Activated naive CD4-positive, alpha-beta T cell treated with anti-CD3 and anti-CD28 coated beads, Interleukin-2, amount 10 ng/mL, durations not matched to agents 7 days and 5 days (primary cell): ENCODE measurements around the gene PIK3CG.
"Not testable (repeated sequence)": the region's sequence is repeated elsewhere in the genome, so short reads cannot be mapped to it uniquely, and the experiment has no call there.

Experiments
- CTCF ChIA-PET: fragments of 350-600 bp; sonication (Branson Sonifier 250); formaldehyde crosslinking; loops from one replicate; lab custom pipeline; 2021; ENCODE audit warnings: antibody characterized with exemption; lab: Charles Lee
- DNase-seq: peaks from one replicate; pipeline ENCODE4 v3.0.0-alpha.2; 2020
- H3K27ac Mint-ChIP-seq: one replicate; pipeline ENCODE4 v1.8.0; 2021; ENCODE audit warnings: mild to moderate bottlenecking, moderate library complexity, mixed read lengths
- H3K27me3 Mint-ChIP-seq: one replicate; pipeline ENCODE4 v1.8.0; 2021; ENCODE audit warnings: mild to moderate bottlenecking, mixed read lengths
- H3K36me3 Mint-ChIP-seq: one replicate; pipeline ENCODE4 v1.8.0; 2021; ENCODE audit warnings: mixed read lengths
- H3K4me1 Mint-ChIP-seq: one replicate; pipeline ENCODE4 v1.8.0; 2021; ENCODE audit warnings: mixed read lengths
- H3K4me3 Mint-ChIP-seq: one replicate; pipeline ENCODE4 v1.8.0; 2021; ENCODE audit warnings: mild to moderate bottlenecking, moderate library complexity, mixed read lengths
- H3K9me3 Mint-ChIP-seq: one replicate; pipeline ENCODE4 v1.8.0; 2021; ENCODE audit warnings: mixed read lengths

Gene PIK3CG

DNA sequence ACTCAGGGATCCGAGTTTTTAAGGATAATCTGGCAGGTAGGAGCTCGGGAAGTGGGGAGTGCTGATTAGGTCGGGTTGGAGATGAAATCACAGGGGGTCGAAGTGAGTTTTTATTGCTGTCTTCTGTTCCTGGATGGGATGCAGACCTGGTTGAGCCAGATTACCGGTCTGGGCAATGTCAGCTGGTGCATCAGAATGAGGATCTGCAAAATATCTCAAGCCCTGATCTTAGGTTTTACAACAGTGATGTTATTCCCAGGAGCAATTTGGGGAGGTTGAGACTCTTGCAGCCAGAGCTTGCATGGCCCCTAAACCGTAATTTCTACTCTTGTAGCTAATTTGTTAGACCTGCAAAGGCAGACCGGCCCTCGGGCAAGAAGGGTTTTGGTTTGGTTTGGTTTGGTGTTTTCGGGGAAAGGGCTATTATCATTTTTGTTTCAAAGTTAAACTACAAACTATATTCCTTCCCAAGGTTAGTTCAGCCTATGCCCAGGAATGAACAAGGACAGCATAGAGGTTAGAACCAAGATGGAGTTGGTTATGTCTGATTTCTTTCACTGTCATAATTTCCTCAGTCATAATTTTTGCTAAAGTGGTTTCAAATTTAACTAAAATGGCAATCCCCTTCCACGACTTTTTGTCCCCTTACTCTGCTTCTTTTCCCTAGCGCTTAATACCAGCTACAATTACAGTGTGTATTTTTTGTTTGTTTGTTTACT, 20.6 kb upstream of the PIK3CG start:
- CTCF ChIA-PET = no interaction called here
- Mint-ChIP-seq H3K9me3 (no peaks in the 10 kb centered on the region), H3K36me3 (no peaks in the 10 kb centered on the region), H3K27me3 (peaks cover 12% of the 10 kb centered on the region), H3K27ac (no peak overlapping the region), H3K4me3 (no peak overlapping the region), H3K4me1 (no peaks in the 10 kb centered on the region)
- DNase-seq = no peak

DNA sequence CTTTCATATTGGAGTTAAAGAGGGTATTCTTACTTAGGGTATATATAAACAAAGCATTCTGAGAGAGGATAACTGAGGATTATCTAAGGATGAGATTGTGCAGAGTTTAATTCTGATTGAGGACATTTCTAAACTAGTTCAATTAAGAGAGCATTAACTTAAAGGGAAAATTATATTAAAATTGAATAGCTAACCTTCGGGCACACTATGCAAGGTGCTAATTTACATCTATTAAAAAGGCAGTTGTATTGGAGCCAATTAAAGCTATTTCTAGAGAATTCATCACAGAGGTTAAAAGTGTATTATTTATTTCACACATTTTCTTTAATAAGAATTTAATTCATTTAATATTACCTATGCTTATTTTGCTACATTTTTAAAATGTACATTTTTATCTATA, 17.0 kb upstream of the PIK3CG start:
- CTCF ChIA-PET = interaction anchor here (0.9 kb wide), 1 partner anchor 99 kb away, joined by 3 read pairs; no protein-coding TSS in a partner anchor

DNA sequence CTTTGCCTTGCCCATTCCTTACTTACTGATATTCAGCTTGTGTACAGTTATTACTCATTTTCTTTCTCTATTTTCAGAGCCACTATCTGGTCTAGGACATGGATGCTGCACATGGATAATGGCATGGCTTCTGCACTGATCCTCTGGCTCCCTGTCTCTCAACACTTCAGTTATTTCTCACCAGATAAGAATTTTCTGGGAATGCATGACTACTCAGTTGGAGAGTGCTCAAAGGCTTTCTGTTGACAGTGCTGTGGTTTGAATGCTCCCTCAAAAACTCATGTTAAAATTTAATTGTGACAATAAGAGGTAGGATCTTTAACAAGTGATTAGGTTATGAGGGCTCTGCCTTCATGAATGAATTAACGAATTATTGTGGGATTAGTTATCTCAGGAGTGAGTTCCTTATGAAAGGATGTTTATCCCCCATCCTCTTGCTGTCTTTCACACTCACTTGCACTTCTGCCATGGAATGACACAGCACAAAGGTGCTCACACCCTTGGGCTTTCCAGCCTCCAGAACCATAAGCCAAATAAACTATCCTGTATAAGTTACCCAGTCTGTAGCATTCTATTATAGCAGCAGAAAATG, 16.1 kb upstream of the PIK3CG start:
- peaks cover 9% of the 10 kb centered on the region for H3K27me3 Mint-ChIP-seq

More for the DNA sequence above, 17.0 kb upstream of the PIK3CG start:
- no peak for DNase-seq
- no peak overlapping the region for H3K4me3 Mint-ChIP-seq
- no peaks in the 10 kb centered on the region for H3K9me3 Mint-ChIP-seq
- H3K4me1 Mint-ChIP-seq = no peaks in the 10 kb centered on the region
- no peak overlapping the region for H3K27ac Mint-ChIP-seq
- H3K27me3 Mint-ChIP-seq = peaks cover 12% of the 10 kb centered on the region
- H3K36me3 Mint-ChIP-seq = no peaks in the 10 kb centered on the region

DNA sequence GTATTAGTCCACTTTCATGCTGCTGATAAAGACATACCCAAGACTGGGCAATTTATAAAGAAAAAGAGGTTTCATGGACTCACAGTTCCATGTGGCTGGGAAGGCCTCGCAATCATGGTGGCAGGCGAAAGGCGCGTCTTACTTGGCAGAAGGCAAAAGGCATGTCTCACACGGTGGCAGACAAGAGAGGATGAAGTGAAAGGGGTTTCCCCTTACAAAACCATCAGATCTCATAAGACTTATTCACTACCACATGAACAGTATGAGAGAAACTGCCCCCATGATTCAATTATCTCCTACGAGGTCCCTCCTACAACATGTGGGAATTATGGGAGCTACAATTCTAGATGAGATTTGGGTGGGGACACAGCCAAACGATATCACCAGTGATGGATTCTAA, 13.4 kb upstream of the PIK3CG start:
- H3K9me3 Mint-ChIP-seq, H3K36me3 Mint-ChIP-seq, H3K4me3 Mint-ChIP-seq, DNase-seq, H3K27ac Mint-ChIP-seq, H3K4me1 Mint-ChIP-seq, H3K27me3 Mint-ChIP-seq: not testable (repeated sequence)
- CTCF ChIA-PET = interaction anchor here (1.5 kb wide), 1 partner anchor 10 kb away, joined by 3 read pairs; no protein-coding TSS in a partner anchor

More for the DNA sequence above, 16.1 kb upstream of the PIK3CG start:
- no peaks in the 10 kb centered on the region for H3K36me3 Mint-ChIP-seq
- no peak for DNase-seq
- H3K4me1 Mint-ChIP-seq = peaks cover 1% of the 10 kb centered on the region
- CTCF ChIA-PET = no interaction called here
- no peak overlapping the region for H3K4me3 Mint-ChIP-seq
- no peak overlapping the region for H3K27ac Mint-ChIP-seq
- H3K9me3 Mint-ChIP-seq = peaks cover 2% of the 10 kb centered on the region

DNA sequence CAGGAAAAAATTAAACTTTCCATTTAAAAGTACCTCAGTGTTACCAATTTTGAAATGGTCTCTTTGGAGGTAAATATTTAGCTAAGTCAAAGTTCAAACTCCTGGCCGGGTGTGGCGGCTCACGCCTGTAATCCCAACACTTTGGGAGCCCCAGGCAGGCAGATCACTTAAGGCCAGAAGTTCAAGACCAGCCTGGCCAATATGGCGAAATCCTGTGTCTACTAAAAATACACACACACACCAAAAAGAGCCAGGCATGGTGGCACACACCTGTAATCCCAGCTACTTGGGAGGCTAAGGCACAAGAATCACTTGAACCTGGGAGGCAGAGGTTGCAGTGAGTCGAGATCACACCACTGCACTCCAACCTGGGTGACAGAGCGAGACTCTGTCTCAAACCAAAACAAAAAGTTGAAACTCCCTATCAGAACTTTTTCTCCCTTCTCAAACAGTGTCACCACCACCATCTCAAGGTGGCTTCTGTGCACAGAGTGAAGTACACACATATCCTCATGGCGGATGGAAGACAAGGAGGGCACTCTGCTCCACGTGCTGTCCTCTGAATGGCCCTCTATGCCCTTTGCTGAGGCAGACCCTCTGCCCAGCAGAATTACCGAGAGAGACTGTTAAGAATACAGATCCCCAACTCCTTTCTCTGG, 11.7 kb upstream of the PIK3CG start:
- H3K4me3 Mint-ChIP-seq = no peak overlapping the region
- CTCF ChIA-PET = no interaction called here
- no peaks in the 10 kb centered on the region for H3K27me3 Mint-ChIP-seq
- H3K36me3 Mint-ChIP-seq = no peaks in the 10 kb centered on the region
- H3K27ac Mint-ChIP-seq = no peak overlapping the region
- H3K9me3 Mint-ChIP-seq = peaks cover 4% of the 10 kb centered on the region
- no peak for DNase-seq
- H3K4me1 Mint-ChIP-seq = peaks cover 4% of the 10 kb centered on the region

DNA sequence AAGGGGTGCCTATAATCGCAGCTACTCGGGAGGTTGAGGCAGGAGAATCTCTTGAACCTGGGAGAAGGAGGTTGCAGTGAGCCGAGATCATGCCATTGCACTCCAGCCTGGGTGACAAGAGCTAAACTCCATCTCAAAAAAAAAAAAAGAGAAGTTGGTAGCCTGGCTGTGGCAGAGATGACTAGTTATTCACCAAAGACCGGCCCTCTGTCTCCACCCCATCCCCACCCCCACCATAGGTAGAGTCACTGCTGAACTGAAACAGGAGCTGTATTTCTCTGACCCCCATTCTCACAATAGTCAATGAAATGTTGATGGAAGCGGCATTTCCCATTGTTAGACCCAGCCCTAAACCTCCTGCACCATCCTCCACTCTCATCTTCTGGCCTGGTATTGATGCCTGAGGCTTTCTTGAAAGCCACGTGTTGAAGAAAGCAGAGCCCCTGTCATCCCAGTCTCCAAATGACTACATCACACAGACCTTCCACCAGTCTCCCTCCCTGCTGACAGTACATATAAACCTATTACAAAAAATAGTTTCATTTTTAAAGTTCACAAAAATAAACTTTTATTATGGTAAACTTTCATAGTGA, 9.4 kb upstream of the PIK3CG start:
- peaks cover 4% of the 10 kb centered on the region for H3K9me3 Mint-ChIP-seq
- peaks cover 4% of the 10 kb centered on the region for H3K4me1 Mint-ChIP-seq
- H3K36me3 Mint-ChIP-seq = no peaks in the 10 kb centered on the region
- no peak overlapping the region for H3K27ac Mint-ChIP-seq
- H3K27me3 Mint-ChIP-seq = no peaks in the 10 kb centered on the region
- H3K4me3 Mint-ChIP-seq = no peak overlapping the region
- no peak for DNase-seq
- CTCF ChIA-PET = no interaction called here

DNA sequence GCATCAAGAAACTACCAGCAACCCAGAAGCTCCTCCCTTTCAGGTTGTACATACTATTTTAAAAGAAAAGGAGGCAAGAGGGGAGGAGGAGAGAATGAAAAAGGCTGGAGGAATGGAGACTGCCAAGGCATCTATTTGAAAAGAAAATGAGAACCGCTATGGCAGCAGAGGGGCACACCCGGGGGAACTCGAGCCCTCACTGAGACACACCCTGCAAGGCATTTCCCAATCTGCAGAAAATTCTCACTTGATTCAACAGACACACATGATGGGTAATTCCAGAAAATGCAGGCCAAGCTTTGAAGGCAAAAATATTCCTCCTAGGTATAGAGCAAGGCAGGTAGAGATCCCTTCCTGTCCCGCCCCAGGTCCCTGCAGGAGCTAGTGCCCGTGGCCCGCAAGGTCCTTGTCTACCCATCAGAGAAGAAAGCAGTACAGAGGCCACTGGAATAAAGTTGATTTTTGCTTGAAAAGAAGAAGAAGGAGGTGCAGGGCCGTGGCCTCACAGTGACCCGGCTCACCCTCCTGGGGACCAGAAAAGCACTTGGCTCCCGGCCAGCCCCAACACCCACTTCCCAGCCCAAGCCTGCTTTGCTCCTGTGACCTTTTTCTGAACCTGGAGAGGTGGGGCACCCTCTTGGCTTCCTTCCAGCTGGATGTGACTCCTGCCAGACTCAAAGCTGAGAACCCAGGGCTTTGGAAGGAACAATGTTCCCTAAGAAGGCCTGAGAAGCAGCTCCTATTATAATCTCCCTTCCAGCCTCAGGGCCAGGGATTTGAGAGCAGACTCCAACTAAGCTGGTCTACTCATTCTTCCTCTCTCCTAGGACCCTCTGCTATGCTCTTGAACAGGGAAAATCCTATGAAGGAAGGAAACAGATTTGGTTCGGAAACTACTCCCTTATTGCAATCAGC, 6.2 kb upstream of the PIK3CG start:
- Mint-ChIP-seq H3K36me3 (no peaks in the 10 kb centered on the region), H3K27me3 (no peaks in the 10 kb centered on the region), H3K4me1 (peaks cover 15% of the 10 kb centered on the region), H3K27ac (no peak overlapping the region), H3K4me3 (no peak overlapping the region), H3K9me3 (peaks cover 2% of the 10 kb centered on the region)
- CTCF ChIA-PET = interaction anchor here (0.8 kb wide), 1 partner anchor 291 kb away, joined by 3 read pairs; no protein-coding TSS in a partner anchor
- DNase-seq = no peak

DNA sequence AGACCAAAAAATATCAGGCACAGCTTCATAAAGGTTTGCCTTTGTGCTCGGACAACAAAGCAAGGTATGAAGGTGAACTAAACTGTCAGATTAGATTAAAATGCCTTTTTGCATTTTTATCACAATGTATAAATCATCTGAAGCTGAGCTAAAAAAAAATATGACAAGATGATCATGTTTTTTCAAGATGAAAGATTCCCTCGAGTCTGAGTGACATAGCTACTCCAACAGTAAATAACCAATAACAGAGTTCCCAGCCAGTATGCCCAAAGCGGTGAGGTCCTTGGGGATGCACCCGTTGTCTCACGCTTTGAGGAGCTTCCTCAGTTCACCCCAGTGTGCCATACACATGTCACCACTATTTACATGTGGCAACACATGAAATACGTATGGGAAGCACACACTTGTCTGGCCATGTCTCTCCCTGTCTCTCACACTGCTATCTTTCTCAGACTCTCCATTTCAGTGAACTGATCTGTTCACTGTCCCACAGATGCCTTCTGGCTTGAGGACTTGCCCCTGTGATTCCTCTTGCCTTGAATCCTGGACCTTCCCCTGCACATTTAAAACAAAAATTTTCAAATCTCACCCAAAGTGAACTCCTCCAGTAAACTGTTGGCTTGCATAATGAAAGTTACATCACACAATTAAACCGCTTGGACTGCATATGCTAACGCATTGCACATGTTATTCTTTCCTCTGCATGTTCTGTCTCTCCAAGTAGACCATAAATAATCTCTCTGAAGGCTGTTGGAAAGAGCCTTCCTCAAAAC, 2.6 kb upstream of the PIK3CG start:
- Mint-ChIP-seq H3K9me3 (no peaks in the 10 kb centered on the region), H3K27me3 (no peaks in the 10 kb centered on the region), H3K36me3 (peaks cover 17% of the 10 kb centered on the region), H3K4me1 (peaks cover 34% of the 10 kb centered on the region), H3K27ac (no peak overlapping the region), H3K4me3 (no peak overlapping the region)
- CTCF ChIA-PET = interaction anchor here (1.1 kb wide), 1 partner anchor 11 kb away, joined by 3 read pairs; no protein-coding TSS in a partner anchor
- no peak for DNase-seq

DNA sequence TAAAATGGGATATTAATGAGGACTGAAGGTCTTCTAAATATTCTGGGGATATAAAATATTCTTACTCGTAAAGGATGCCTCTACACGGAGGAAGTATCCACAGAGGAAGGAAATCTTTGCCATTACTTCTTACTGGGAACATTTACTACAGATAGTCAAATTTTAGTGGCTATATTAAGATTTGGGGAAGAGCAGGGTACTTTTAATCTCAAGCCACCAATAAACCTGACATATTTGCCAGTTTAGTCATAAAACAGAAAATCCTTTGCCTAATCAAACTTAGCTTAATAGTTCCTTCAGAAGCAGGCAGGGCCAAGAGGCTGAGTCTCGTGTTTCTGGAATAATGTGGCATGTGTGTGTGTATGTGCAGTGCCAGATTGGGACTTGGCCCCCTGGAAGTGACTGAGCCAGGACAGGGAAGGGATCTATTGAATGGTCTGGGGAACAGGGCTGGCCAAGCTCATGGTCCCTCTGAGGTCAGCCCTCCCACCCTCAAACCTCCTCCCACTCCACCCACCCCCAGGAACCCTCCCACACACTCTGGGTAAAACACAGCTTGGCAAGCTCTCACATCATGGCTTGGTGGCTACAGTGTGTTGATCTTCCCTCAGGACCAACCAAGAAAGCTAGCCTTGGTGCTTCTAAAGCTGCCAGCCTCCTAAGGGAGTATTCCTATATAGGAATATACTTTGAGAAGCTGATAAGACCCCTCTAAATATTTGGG, 1.6 kb upstream of the PIK3CG start:
- Mint-ChIP-seq H3K4me3 (no peak overlapping the region), H3K27ac (peak overlapping the region; percentile 96)

DNA sequence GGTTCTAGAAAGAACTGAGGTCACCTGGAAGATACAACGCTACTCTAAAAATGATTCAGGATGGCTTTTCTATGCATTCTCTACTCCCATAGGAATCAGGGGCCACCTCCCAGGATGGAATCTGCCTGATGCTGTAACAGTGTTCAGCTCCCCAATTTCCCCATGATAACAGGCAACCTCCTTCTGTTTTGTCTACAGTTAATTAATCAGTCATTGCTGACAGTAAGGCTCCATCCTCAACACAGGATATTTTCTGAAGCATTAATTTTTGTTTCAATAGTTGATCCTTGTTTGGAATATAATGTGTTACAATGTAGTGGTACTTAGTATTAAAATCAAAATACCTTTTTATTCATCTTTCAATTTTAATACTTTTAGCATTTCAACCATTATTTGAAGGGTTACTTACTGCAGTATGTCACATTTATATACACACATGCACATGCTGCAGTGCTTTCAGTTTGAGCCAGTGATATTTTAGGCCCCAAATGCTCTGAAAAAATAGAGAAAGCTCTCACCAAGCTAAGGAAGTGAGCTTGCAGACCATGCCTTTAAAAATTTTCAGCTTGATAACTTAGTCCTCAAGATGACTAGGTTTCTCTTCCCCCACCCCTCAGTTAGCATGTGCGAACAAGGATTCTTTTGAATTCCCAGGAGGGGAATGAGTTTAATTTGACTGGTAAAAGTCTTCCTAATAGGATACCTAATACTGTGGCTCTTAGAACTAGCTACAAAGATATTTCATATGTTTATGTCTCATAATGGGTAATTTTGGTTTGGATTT, 592 bp upstream of the PIK3CG start:
- Mint-ChIP-seq H3K27ac (peak overlapping the region; percentile 96), H3K27me3 (no peaks in the 10 kb centered on the region)
- CTCF ChIA-PET = no interaction called here

More for the DNA sequence above, 1.6 kb upstream of the PIK3CG start:
- H3K9me3 Mint-ChIP-seq = no peaks in the 10 kb centered on the region
- DNase-seq = no peak
- peaks cover 44% of the 10 kb centered on the region for H3K4me1 Mint-ChIP-seq
- no peaks in the 10 kb centered on the region for H3K27me3 Mint-ChIP-seq
- CTCF ChIA-PET = no interaction called here
- H3K36me3 Mint-ChIP-seq = peaks cover 26% of the 10 kb centered on the region

DNA sequence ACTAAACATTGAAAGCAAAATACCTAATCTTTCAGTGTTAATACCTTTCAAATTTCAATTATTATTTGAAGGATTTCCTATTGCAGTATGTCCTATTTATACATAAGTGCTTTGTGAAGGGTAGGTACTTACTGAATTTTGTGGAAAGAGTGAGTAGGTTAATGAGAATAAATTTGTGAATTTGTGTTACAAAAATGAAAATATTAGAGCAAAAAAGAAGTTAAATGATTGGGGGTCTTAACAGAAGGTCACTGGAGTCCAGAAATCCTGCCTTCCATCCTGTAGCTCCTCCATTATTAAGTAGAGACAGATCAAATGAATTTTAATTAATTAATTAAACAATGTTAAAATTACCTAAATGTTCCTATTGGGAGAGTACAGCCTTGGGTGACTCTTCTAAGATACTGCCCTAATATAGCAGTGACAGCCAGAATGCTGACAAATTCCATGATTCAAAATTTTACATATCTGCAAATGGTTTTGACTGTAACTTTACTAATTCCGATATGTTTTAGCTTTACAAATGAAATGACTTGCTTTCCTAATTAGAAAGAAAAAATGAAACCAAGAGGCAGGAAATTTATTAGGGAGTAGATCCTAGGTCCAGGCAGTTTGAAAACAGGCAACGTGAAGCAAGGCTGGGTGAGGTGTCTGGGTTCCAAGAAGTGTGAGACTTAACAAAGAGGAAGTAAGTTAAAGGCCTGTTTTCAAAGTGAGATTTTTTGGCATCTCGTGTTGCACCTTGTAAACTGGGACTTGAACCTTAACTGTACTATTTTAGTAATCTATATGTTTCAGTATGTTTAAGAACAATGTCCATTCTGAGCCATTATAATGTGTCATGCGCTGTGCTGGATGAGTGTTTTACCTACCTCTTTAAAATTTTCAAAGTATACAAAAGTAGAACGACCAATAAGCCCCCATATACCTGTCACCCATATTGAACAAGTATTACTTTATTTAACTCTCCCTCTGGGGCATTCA, 1.5 kb downstream of the PIK3CG start:
- Mint-ChIP-seq H3K27ac (peak overlapping the region; percentile 96), H3K9me3 (no peaks in the 10 kb centered on the region), H3K4me1 (peaks cover 74% of the 10 kb centered on the region), H3K4me3 (peak overlapping the region; percentile 87), H3K36me3 (peaks cover 54% of the 10 kb centered on the region), H3K27me3 (no peaks in the 10 kb centered on the region)
- DNase-seq = no peak
- CTCF ChIA-PET = no interaction called here

More for the DNA sequence above, 592 bp upstream of the PIK3CG start:
- Mint-ChIP-seq H3K9me3 (no peaks in the 10 kb centered on the region), H3K4me3 (peak overlapping the region; percentile 87), H3K36me3 (peaks cover 36% of the 10 kb centered on the region), H3K4me1 (peaks cover 54% of the 10 kb centered on the region)
- no peak for DNase-seq
